Measurements from ENCODE around the gene ZMYND15. TPM values are rescaled to one million over a fixed set of nuclear protein-coding genes. Genes with fewer than 3 reads are reported as not detected.
A peak's percentile ranks its signal among the peaks of the same experiment; 100 is the strongest.

Gene ZMYND15
- total RNA-seq, 1 donor from 2014 or later: under 0.01 TPM

DNA sequence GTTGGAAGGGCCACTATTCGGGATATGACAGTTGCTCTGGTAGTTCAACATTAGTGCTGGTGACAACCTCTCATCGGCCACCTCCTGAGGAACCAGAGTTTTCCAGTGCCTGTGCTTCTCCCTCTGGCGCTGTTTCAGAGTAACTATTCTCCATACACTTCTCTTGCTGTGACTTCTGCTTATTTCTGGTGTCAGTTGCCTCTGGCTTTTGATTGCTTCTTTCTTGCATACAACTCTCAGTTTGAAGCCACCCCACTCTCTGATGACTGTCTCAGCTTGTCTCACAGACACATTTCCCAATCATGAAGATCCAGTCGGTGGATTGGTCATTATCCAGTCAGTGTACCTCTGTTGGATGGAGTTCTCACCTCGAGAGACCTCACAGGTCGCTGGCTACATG is 28.7 kb downstream of the ZMYND15 start:
- Histone ChIP-seq H3K36me3 (ENCODE audit: control insufficient read depth, insufficient read depth, low read length) (no peaks in the 10 kb centered on the region), H3K4me3 (ENCODE audit: low read depth, low read length) (no peak overlapping the region), H3K27me3 (ENCODE audit: control insufficient read depth, insufficient read depth, low read length) (no peaks in the 10 kb centered on the region)
- no peak for DNase-seq (ENCODE audit: low read depth)
- TF ChIP-seq, protein P1, sequence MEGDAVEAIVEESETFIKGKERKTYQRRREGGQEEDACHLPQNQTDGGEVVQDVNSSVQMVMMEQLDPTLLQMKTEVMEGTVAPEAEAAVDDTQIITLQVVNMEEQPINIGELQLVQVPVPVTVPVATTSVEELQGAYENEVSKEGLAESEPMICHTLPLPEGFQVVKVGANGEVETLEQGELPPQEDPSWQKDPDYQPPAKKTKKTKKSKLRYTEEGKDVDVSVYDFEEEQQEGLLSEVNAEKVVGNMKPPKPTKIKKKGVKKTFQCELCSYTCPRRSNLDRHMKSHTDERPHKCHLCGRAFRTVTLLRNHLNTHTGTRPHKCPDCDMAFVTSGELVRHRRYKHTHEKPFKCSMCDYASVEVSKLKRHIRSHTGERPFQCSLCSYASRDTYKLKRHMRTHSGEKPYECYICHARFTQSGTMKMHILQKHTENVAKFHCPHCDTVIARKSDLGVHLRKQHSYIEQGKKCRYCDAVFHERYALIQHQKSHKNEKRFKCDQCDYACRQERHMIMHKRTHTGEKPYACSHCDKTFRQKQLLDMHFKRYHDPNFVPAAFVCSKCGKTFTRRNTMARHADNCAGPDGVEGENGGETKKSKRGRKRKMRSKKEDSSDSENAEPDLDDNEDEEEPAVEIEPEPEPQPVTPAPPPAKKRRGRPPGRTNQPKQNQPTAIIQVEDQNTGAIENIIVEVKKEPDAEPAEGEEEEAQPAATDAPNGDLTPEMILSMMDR (IDR thresholded peaks at IDR 0.05; ENCODE audit: insufficient read depth, low read length, severe bottlenecking): no peak
- FAIRE-seq: no peak

DNA sequence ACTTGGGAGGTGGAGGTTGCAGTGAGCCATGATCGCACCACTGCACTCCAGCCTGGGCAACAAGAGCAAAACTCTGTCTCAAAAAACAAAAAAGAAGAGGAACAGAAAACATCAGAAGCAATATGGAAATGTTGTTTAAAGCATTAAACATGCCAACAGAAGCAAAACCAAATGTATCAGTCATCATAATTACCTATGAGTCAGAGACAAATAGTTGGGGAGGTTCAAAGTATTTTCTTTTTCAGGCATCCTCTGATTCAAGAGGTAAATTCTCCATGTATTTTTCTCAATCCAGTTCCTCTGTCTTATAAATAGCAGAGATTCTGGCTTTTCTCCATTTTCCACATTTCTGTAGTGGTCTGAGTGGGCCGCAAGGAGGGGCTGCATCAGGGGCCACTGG is 30.0 kb downstream of the ZMYND15 start:
- DNase-seq (ENCODE audit: low read depth): peak; percentile 55
- Histone ChIP-seq H3K4me3 (ENCODE audit: low read depth, low read length) (no peak overlapping the region), H3K36me3 (ENCODE audit: control insufficient read depth, insufficient read depth, low read length) (no peaks in the 10 kb centered on the region), H3K27me3 (ENCODE audit: control insufficient read depth, insufficient read depth, low read length) (peaks cover 2% of the 10 kb centered on the region)
- FAIRE-seq: no peak
- TF ChIP-seq, protein P1 (IDR thresholded peaks at IDR 0.05; ENCODE audit: insufficient read depth, low read length, severe bottlenecking): no peak

DNA sequence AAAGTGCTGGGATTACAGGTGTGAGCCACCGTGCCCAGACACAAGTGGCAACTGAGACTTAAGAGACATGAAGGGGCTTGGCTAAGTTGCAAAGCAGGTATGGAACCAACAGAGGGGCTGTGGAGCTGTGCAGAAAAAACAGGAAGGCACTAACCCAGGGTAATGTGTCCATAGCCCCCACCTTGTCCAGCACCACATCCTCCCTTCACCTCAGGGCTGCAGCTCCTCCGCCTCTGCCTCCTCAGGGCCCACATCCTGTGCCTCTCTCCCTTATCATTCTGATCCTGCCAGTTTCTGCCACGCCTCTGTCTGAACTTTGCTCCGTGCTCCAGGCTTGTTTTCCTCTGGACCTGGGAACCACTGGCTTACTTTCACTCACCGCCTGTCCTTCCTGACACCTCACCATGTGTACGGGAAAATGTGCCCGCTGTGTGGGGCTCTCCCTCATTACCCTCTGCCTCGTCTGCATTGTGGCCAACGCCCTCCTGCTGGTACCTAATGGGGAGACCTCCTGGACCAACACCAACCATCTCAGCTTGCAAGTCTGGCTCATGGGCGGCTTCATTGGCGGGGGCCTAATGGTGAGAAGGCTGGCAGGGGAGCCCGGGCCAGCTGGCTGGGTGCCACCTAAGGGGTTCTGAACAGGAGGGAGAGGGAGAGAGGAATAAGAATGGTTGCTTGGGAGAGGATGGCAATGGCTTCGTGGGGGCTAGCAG is 32.0 kb downstream of the ZMYND15 start, which contains the start of gene TM4SF5:
Gene TM4SF5 (plus strand): TSS at position 368 of the 716 bp plus-strand sequence. CDS start 37 bp downstream, at position 405.
- DNase-seq (ENCODE audit: low read depth): no peak
- peaks cover 2% of the 10 kb centered on the region for H3K27me3 ChIP-seq (ENCODE audit: control insufficient read depth, insufficient read depth, low read length)
- TF ChIP-seq, protein P1 (IDR thresholded peaks at IDR 0.05; ENCODE audit: insufficient read depth, low read length, severe bottlenecking): no peak
- no peak for FAIRE-seq
- H3K4me3 ChIP-seq (ENCODE audit: low read depth, low read length): no peak within 1 kb of the TSS
- no peaks in the 10 kb centered on the region for H3K36me3 ChIP-seq (ENCODE audit: control insufficient read depth, insufficient read depth, low read length)

DNA sequence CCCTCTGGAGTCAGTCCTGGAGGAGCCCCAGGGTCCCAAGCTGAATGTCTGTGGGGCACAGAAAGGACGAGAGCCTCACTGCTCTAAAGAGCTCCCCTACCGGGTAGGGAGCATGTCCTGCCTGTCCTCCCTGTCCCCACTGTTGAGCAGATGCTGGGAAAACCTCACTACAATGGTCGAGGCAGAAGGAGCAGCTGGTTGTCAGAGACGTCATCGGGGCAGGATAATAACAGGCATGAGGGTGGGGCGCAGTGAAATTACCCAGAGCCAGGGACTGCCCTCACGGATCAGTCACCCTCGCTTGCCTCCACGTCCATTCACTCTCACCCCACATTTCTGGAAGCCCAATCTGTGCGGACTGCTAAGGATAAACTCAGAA is 32.6 kb downstream of the ZMYND15 start:
- DNase-seq (ENCODE audit: low read depth) (no peak), FAIRE-seq (peak; percentile 32)
- Histone ChIP-seq H3K36me3 (ENCODE audit: control insufficient read depth, insufficient read depth, low read length) (no peaks in the 10 kb centered on the region), H3K27me3 (ENCODE audit: control insufficient read depth, insufficient read depth, low read length) (peaks cover 2% of the 10 kb centered on the region), H3K4me3 (ENCODE audit: low read depth, low read length) (no peak overlapping the region)
- TF ChIP-seq, protein P1 (IDR thresholded peaks at IDR 0.05; ENCODE audit: insufficient read depth, low read length, severe bottlenecking): no peak

DNA sequence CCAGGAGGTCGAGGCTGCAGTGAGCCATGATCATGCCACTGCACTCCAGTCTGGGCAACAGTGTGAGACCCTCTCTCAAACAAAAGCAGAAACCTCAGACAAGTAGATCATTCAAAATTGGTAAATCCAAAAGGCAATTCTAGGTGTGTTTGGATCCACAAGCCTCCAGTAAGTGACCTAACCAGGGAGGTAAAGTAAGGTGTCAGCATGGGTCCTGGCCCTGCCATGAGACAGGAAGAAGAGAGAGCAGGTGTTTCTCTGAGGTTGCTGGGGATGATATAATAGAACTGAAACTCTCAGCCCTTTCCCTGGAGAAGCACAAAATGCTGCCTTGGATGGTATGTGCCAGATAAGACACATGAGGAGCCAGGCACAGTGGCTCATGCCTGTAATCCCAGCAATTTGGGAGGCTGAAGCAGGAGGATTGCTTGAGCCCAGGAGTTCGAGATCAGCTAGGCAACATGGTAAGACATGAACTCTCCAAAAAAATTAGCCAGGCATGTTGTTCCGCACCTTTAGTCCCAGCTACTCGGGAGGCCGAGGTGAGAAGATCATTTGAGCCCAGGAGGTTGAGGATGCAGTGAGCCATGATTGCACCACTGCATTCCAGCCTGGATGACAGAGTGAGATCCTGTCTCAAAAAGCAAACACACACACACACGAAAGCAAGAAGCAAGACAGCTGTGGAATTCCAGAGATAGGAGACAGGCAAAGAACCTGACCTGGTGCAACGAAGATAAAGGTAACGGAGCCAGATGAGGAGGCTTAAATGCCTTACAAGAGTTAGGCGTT is 38.5 kb downstream of the ZMYND15 start:
- Histone ChIP-seq H3K36me3 (ENCODE audit: control insufficient read depth, insufficient read depth, low read length) (no peaks in the 10 kb centered on the region), H3K27me3 (ENCODE audit: control insufficient read depth, insufficient read depth, low read length) (peaks cover 7% of the 10 kb centered on the region), H3K4me3 (ENCODE audit: low read depth, low read length) (no peak overlapping the region)
- DNase-seq (ENCODE audit: low read depth) (no peak), FAIRE-seq (no peak)
- TF ChIP-seq, protein P1 (IDR thresholded peaks at IDR 0.05; ENCODE audit: insufficient read depth, low read length, severe bottlenecking): no peak

Measured in bronchial epithelial cell (primary cell).